ENCODE data around the gene C11orf16. TPM values are rescaled to one million over a fixed set of nuclear protein-coding genes. Genes with fewer than 3 reads are reported as not detected.

C11orf16 gene
- total RNA-seq, 4 donors from 2014 or later, result 1.5 TPM; not detected in 3

Small RNA genes within 50 kb of the gene (small RNA-seq; reads per million reads assigned to genes)
- gene RF00019, result not detected

Other genes with a start within 250 kb of the C11orf16 start
- gene AKIP1, start 21.8 kb downstream of the C11orf16 start, total RNA-seq, result 10 to 100 TPM in 2 of 4 donors, 1 to 10 TPM in 2; 2.6 to 32.7 (median 14.6) TPM
- gene ASCL3, start 10.1 kb upstream of the C11orf16 start, total RNA-seq, result not detected
- gene TMEM9B, start 31.5 kb upstream of the C11orf16 start, total RNA-seq, result 10 to 100 TPM; 11.0 to 39.1 (median 28.1) TPM
- 1 to 10 TPM in 3 of 4 donors, under 1 TPM in 1; 0.29 to 6.8 (median 3.8) TPM for gene NRIP3, start 71.1 kb upstream of the C11orf16 start, total RNA-seq
- 10 to 100 TPM in 1 of 4 donors, 1 to 10 TPM in 2, under 1 TPM in 1; 0.88 to 66.8 (median 5.9) TPM for gene SCUBE2, start 158.7 kb upstream of the C11orf16 start, total RNA-seq